GM12875 (cell line): ENCODE data around the gene UQCR11.

ENCODE experiments used
- H3K4me3 ChIP-seq: one replicate; pipeline ENCODE4 v1.5.1; 2011; ENCODE audit warnings: low read depth, low read length, control low read depth
- CTCF ChIP-seq: IDR thresholded peaks from 2 replicates; pipeline ENCODE4 v1.5.1; 2011; ENCODE audit warnings: low read depth, mild to moderate bottlenecking, control low read depth, inconsistent platforms, low read length, moderate library complexity, borderline replicate concordance; ENCODE audit not compliant: insufficient read depth

UQCR11 gene

GRCh38 chr19:1574354-1575136 is 30.7 kb downstream of the UQCR11 start:
- H3K4me3 ChIP-seq = no peak overlapping the region
- TF ChIP-seq CTCF = no peak

GRCh38 chr19:1572795-1573194 is 32.5 kb downstream of the UQCR11 start:
- no peak overlapping the region for H3K4me3 ChIP-seq
- TF ChIP-seq CTCF = no peak

GRCh38 chr19:1571358-1571757 is 33.9 kb downstream of the UQCR11 start:
- no peak overlapping the region for H3K4me3 ChIP-seq
- no peak for TF ChIP-seq CTCF

- H3K4me3 ChIP-seq = no peak overlapping the region
- no peak for TF ChIP-seq CTCF
Measured at GRCh38 chr19:1570836-1571235, 34.4 kb downstream of the UQCR11 start.

GRCh38 chr19:1569997-1570396 is 35.3 kb downstream of the UQCR11 start:
- H3K4me3 ChIP-seq = no peak overlapping the region
- no peak for TF ChIP-seq CTCF

- no peak for TF ChIP-seq CTCF
- H3K4me3 ChIP-seq = peak within 1 kb of the TSS; percentile 6
Measured at GRCh38 chr19:1568320-1569019, 36.8 kb downstream of the UQCR11 start, which contains the start of gene MEX3D. MEX3D (minus strand) TSS chr19:1568325; CDS start chr19:1568058, 267 bp downstream.

- H3K4me3 ChIP-seq = no peak overlapping the region
- TF ChIP-seq CTCF = no peak
Measured at GRCh38 chr19:1567848-1568227, 37.4 kb downstream of the UQCR11 start.
